Activated naive CD4-positive, alpha-beta T cell treated with anti-CD3 and anti-CD28 coated beads, Interleukin-2, amount 50 U/mL, for 72 hours (primary cell): ENCODE measurements around the gene NCAN. TPM values are rescaled to one million over a fixed set of nuclear protein-coding genes. Genes with fewer than 3 reads are reported as not detected.

Source experiments
- ATAC-seq, 2 donors: fragments of 150-1000 bp; cut with Tn5 transposase; 2 replicates each; pipeline ENCODE4 v1.10.0; 2021; ENCODE audit warnings: mild to moderate bottlenecking in 2 of 2, moderate library complexity in 2 of 2
- DNase-seq, 2 donors: peaks; one replicate each; pipeline ENCODE4 v3.0.0; 2021 to 2022; ENCODE audit warnings: low spot score in 2 of 2
- H3K27ac Mint-ChIP-seq, 2 donors: one replicate each; pipeline ENCODE4 v1.8.0; 2022; ENCODE audit warnings: mild to moderate bottlenecking in 2 of 2, mixed read lengths in 2 of 2
- H3K36me3 Mint-ChIP-seq, 2 donors: one replicate each; pipeline ENCODE4 v1.8.0; 2022; ENCODE audit warnings: mixed read lengths in 2 of 2
- H3K9me3 Mint-ChIP-seq, 2 donors: one replicate each; pipeline ENCODE4 v1.8.0; 2022; ENCODE audit warnings: mixed read lengths in 2 of 2
- total RNA-seq, 2 donors: library from RNA; stranded (reverse); gene quantifications; one replicate each; pipeline ENCODE4 v1.2.3, GENCODE V29; 2022

The NCAN gene
- total RNA-seq, 2 donors from 2014 or later: not detected

- H3K9me3 Mint-ChIP-seq: no peaks in the 10 kb centered on the region
- DNase-seq: no peak
Measured at GRCh38 chr19:19186742-19187141, 25.0 kb upstream of the NCAN start.

GRCh38 chr19:19191768-19192077, 20.0 kb upstream of the NCAN start:
- no peak for DNase-seq
- peak overlapping the region; percentile 96 to 99 for H3K27ac Mint-ChIP-seq
- H3K36me3 Mint-ChIP-seq: peaks cover 18 to 34% of the 10 kb centered on the region in 2 donors
- H3K9me3 Mint-ChIP-seq: no peaks in the 10 kb centered on the region
- ATAC-seq: no peak

More at GRCh38 chr19:19186742-19187141, 25.0 kb upstream of the NCAN start:
- Mint-ChIP-seq H3K36me3 (peaks cover 21% of the 10 kb centered on the region in 2 donors), H3K27ac (peak overlapping the region; percentile 44 to 70)
- ATAC-seq: no peak

DNA sequence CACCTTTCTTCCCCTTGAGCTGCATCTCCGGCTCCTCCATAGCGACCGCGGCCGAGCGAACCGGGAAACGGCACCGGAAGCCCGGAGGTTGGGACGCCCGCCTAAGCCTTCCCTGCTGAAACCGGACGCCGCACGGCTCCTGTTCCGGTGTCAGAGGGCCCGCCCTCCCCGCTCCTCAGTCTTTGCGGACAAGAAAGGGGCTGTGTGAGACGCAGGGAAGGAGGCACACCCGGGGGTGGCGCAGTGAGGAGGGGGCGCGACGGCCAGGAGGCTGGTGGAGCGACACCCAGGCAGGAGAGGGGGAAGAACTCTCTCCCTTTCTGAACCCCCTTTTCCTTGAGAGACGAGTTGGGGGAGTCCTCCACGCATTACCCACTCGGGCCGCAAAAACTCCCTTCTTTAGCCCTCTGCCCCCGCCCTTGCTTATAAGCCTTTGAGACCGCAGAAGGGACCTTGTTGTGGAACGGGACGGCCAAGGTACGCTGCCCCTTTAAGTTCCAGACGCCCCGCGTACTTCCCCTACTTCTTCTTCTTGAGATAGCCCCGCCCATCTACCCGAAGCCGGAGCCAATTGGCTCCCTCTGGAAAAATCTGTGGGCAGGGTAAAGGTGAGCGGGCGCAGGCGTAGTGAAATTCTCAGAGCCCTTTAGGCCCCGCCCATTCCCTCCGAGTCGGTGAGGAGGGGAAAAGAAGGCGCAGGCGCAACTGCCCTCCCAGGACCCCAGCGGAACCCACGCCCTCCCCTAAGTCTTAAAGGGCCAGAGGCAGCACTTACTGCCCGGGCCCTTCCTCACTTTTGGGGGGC, 19.5 kb upstream of the NCAN start, which contains the start of the genes BORCS8 and RFXANK:
Gene BORCS8, minus strand, starts transcription at position 75 of the 805 bp plus-strand sequence. Its CDS starts 35 bp downstream, at position 40.
Gene RFXANK, plus strand, starts transcription at position 181 of the 805 bp plus-strand sequence. CDS start 1,689 bp downstream, outside the sequence.
- H3K9me3 Mint-ChIP-seq: no peaks in the 10 kb centered on the region
- ATAC-seq: peak; percentile 86 to 92
- H3K27ac Mint-ChIP-seq: peak within 1 kb of the TSS; percentile 96 to 99
- H3K36me3 Mint-ChIP-seq: peaks cover 13 to 30% of the 10 kb centered on the region in 2 donors
- DNase-seq: peak; percentile 97 to 98

- peak in 1 of 2 donors; percentile 5 for ATAC-seq
- peak overlapping the region; percentile 96 to 99 for H3K27ac Mint-ChIP-seq
- H3K9me3 Mint-ChIP-seq: no peaks in the 10 kb centered on the region
- DNase-seq: no peak
- H3K36me3 Mint-ChIP-seq: peaks cover 16 to 30% of the 10 kb centered on the region in 2 donors
Measured at GRCh38 chr19:19192910-19193423, 18.8 kb upstream of the NCAN start.

DNA sequence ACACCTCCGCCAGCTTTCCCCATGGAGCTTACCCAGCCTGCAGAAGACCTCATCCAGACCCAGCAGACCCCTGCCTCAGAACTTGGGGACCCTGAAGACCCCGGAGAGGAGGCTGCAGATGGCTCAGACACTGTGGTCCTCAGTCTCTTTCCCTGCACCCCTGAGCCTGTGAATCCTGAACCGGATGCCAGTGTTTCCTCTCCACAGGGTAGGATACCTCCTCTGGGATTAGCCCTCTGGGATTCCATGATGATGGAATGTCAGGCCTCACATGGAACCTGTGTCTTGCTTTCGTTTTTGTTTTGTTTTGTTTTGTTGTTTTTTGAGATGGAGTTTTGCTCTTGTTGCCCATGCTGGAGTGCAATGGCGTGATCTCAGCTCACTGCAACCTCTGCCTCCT, 17.8 kb upstream of the NCAN start:
- Mint-ChIP-seq H3K27ac (peak overlapping the region; percentile 96 to 99), H3K36me3 (peaks cover 14 to 29% of the 10 kb centered on the region in 2 donors), H3K9me3 (no peaks in the 10 kb centered on the region)
- DNase-seq (no peak), ATAC-seq (no peak)

DNA sequence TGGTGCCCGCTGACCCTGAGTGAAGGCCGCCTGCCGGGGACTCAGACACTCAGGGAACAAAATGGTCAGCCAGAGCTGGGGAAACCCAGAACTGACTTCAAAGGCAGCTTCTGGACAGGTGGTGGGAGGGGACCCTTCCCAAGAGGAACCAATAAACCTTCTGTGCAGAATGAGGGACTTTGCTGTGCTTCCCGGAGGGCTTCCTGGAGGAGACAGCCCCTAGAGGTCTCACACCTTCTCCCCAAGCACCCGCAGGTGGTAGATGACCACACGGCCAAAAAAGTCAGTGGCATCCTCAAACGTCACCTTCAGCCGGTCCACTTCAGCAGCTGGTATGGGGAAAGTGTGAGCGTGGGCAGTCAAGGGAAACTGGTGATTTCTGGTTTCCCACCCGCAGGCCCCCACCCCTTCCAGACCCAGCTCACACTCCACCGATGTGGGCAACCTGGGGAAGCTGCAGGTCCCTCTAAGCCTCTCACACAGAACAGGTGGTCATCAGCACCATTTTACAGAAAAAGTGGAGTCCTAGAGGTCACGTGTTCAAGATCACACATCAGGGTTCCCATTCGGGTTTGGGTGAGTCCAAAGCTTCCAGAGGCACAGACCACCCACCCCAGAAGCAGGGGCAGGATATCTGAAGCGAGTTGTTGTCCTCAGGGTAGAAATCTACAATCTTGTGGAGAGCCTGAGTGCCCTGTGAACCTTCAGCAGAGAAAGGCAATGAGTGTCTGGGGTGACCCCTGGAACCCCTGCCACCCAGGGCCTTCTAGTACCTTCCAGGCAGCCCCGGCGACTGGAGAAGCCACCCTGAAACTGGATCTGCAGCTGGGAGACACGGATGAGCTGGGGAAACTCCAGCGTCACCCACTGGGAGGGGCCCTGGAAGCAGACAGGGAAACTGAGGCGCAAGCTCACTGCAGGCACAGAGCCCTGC, 9.8 kb upstream of the NCAN start:
- DNase-seq: no peak
- Mint-ChIP-seq H3K27ac (peak overlapping the region; percentile 92 to 97), H3K36me3 (peaks cover 18 to 40% of the 10 kb centered on the region in 2 donors), H3K9me3 (peaks cover 0 to 7% of the 10 kb centered on the region in 2 donors)
- no peak for ATAC-seq

DNA sequence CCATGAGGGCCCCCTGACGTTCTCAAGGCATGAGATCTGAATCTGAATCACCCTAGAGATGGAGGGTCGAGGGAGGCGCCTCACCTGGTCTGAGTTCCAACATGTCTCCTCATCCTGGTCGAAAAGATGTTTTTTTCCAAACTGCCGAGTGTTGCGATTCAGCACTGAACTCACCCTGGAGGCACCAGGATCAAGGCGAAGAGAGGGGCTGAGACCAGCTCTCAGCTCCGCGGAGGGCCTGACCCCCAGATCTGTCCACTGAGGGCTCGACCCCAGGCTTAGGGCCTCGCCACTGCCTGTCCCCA, 9.1 kb upstream of the NCAN start:
- peaks cover 18 to 40% of the 10 kb centered on the region in 2 donors for H3K36me3 Mint-ChIP-seq
- no peak for ATAC-seq
- peaks cover 0 to 14% of the 10 kb centered on the region in 2 donors for H3K9me3 Mint-ChIP-seq
- DNase-seq: no peak
- H3K27ac Mint-ChIP-seq: peak overlapping the region; percentile 92 to 97

GRCh38 chr19:19203012-19203856, 8.5 kb upstream of the NCAN start, which contains the start of gene NR2C2AP:
Gene NR2C2AP (minus strand): TSS chr19:19203414. CDS start chr19:19203060, 354 bp downstream.
- peaks cover 0 to 16% of the 10 kb centered on the region in 2 donors for H3K9me3 Mint-ChIP-seq
- DNase-seq (peak; percentile 91 to 93), ATAC-seq (peak; percentile 91 to 93)
- H3K36me3 Mint-ChIP-seq: peaks cover 18 to 34% of the 10 kb centered on the region in 2 donors
- H3K27ac Mint-ChIP-seq: peak within 1 kb of the TSS; percentile 92 to 97

GRCh38 chr19:19204181-19204580, 7.6 kb upstream of the NCAN start:
- Mint-ChIP-seq H3K36me3 (peaks cover 18 to 31% of the 10 kb centered on the region in 2 donors), H3K27ac (peak overlapping the region in 1 of 2 donors; percentile 92), H3K9me3 (peaks cover 0 to 16% of the 10 kb centered on the region in 2 donors)
- no peak for DNase-seq
- ATAC-seq: no peak

DNA sequence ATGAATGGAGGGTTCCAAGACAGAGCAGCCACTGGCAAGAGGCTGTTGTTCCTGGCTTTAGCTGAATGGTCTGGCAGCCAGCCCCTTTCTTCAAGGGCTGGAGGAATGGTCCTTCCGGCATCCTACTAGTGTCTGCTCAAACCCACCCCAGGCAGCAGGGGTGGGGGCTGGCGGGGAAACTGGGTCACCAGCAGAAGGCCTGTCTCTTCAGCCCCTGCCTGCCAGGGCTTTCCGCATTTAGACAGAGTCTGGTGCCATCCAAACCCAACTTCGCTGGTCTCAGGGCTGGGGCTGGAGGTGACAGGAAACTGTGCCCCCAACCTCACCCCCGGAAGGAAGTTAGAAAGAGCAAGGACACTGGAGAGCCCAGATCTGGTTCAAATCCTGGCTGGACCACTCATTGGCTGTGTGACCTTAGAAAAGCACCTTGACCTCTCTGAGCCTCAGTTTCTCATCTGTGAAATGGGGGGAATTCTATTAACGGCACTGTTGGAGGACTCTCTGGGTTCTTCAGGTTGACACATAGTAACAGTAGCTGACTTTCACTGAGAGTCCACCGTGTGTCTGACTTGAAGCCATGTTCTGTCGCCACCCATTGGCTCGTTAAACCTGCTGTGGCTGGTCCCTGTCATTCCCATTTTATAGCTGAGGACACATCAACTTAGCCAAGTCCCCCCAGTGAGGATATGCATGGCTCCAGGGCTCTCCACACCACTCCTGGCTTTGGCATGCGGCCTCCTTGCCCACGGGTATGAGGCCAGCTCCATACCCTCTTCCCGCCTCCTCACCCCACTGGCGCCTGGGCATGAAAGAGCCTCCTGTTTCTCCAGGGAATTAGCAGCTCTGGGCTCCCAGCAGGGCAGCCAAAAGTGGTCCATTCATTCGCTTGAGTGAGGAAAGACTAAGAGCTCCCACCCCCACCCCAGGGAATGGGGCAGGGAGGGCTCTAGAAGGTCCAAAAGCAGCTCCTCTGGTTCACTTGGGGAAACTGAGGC, 6.0 kb upstream of the NCAN start:
- DNase-seq (no peak), ATAC-seq (no peak)
- H3K36me3 Mint-ChIP-seq: peaks cover 18 to 22% of the 10 kb centered on the region in 2 donors
- H3K9me3 Mint-ChIP-seq: peaks cover 0 to 16% of the 10 kb centered on the region in 2 donors
- no peak overlapping the region for H3K27ac Mint-ChIP-seq

GRCh38 chr19:19206938-19207337, 4.8 kb upstream of the NCAN start:
- no peak for DNase-seq
- no peak for ATAC-seq
- Mint-ChIP-seq H3K36me3 (peaks cover 14 to 20% of the 10 kb centered on the region in 2 donors), H3K27ac (no peak overlapping the region), H3K9me3 (peaks cover 0 to 16% of the 10 kb centered on the region in 2 donors)

GRCh38 chr19:19207637-19208572, 3.9 kb upstream of the NCAN start:
- Mint-ChIP-seq H3K27ac (no peak overlapping the region), H3K36me3 (peaks cover 5 to 10% of the 10 kb centered on the region in 2 donors), H3K9me3 (peaks cover 0 to 16% of the 10 kb centered on the region in 2 donors)
- DNase-seq (no peak), ATAC-seq (no peak)

GRCh38 chr19:19209372-19209771, 2.4 kb upstream of the NCAN start:
- no peak for ATAC-seq
- no peak overlapping the region for H3K27ac Mint-ChIP-seq
- no peak for DNase-seq
- peaks cover under 1 to 5% of the 10 kb centered on the region in 2 donors for H3K36me3 Mint-ChIP-seq
- peaks cover 0 to 12% of the 10 kb centered on the region in 2 donors for H3K9me3 Mint-ChIP-seq

DNA sequence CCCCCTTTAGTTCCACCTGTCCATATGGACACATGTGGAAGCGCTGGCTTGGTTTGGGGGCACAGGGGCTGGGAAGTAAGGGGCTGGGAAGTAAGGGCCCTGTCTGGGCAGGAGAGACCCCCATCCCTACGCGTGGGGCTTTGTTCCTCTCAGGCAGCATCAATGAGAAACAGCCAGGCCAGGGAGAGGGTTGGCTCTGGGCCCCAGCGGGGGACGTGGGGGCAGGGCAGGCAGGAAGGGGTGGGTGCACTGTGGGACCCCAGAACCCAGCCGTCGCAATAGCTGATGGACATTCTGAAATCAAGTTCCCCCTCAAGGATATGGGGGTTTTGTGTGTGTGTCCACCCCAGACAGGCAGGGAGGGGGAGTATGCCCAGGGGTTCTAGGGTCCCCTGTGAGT, 1.2 kb downstream of the NCAN start:
- Mint-ChIP-seq H3K9me3 (no peaks in the 10 kb centered on the region), H3K36me3 (peaks cover 0 to 5% of the 10 kb centered on the region in 2 donors), H3K27ac (no peak overlapping the region)
- no peak for DNase-seq
- no peak for ATAC-seq
